PC-9 (cell line): ENCODE data around the gene SLX4IP. TPM values are rescaled to one million over a fixed set of nuclear protein-coding genes. Genes with fewer than 3 reads are reported as not detected.

Source experiments
- BruUV-seq: library from RNA; stranded (reverse); fragments of 400-500 nt; replicated peaks from 2 replicates; lab custom pipeline; 2021; lab: Mats Ljungman, UMichigan
- CTCF ChIA-PET: fragments of 300-600 bp; sonication (Branson Sonifier 250); formaldehyde crosslinking; loops from one replicate; lab custom pipeline; 2022; ENCODE audit warnings: antibody characterized with exemption; lab: Charles Lee
- POLR2A ChIA-PET: fragments of 300-600 bp; sonication (Branson Sonifier 250); formaldehyde crosslinking; loops from one replicate; lab custom pipeline; 2022; ENCODE audit warnings: antibody characterized with exemption; ENCODE audit not compliant: unreplicated experiment; lab: Charles Lee
- DNase-seq, 2 experiments: peaks; one replicate each; pipeline versions ENCODE4 v3.0.0 to v3.0.0-alpha.2; 2015 to 2022; ENCODE audit warnings: mixed read lengths in 1 of 2
- H2AFZ ChIP-seq: fragments of 200-600 bp; sonication (generic); 2 replicates; pipeline ENCODE4 v1.8.1; 2017; ENCODE audit warnings: antibody characterized with exemption
- H3F3A ChIP-seq: fragments of 200-600 bp; sonication (generic); 2 replicates; pipeline ENCODE4 v1.8.1; 2017; ENCODE audit warnings: antibody characterized with exemption, mild to moderate bottlenecking, low read depth; ENCODE audit not compliant: insufficient read depth
- H3K27ac ChIP-seq: fragments of 200-600 bp; sonication (generic); 2 replicates; pipeline ENCODE4 v1.6.1; 2016; ENCODE audit warnings: mixed run types
- H3K27me3 ChIP-seq: fragments of 200-600 bp; sonication (generic); 2 replicates; pipeline ENCODE4 v1.6.1; 2016; ENCODE audit warnings: low read depth, mixed run types; ENCODE audit not compliant: insufficient read depth
- H3K36me3 ChIP-seq: fragments of 200-600 bp; sonication (generic); 2 replicates; pipeline ENCODE4 v1.6.1; 2016; ENCODE audit warnings: low read depth, mixed run types
- H3K4me1 ChIP-seq: fragments of 200-600 bp; sonication (generic); replicated peaks from 2 replicates; pipeline ENCODE4 v1.6.1; 2016; ENCODE audit warnings: mixed run types; ENCODE audit not compliant: insufficient read depth
- H3K4me2 ChIP-seq: fragments of 200-600 bp; sonication (generic); 2 replicates; pipeline ENCODE4 v1.6.1; 2017; ENCODE audit warnings: mixed run types
- H3K4me3 ChIP-seq: fragments of 200-600 bp; sonication (generic); 2 replicates; pipeline ENCODE4 v1.6.1; 2016; ENCODE audit warnings: mixed run types
- H3K79me2 ChIP-seq: fragments of 200-600 bp; sonication (generic); 2 replicates; pipeline ENCODE4 v1.6.1; 2017; ENCODE audit warnings: low read depth, mixed run types
- H3K9me2 ChIP-seq: fragments of 200-600 bp; sonication (generic); 2 replicates; pipeline ENCODE4 v1.8.1; 2017; ENCODE audit warnings: mild to moderate bottlenecking; ENCODE audit not compliant: insufficient read depth
- H3K9me3 ChIP-seq: fragments of 200-600 bp; sonication (generic); 2 replicates; pipeline ENCODE4 v1.8.1; 2016; ENCODE audit warnings: low read depth; ENCODE audit not compliant: insufficient read depth
- H4K20me1 ChIP-seq: fragments of 200-600 bp; sonication (generic); 2 replicates; pipeline ENCODE4 v1.8.1; 2017; ENCODE audit not compliant: insufficient read depth
- CTCF ChIP-seq: fragments of 200-600 bp; sonication (generic); conservative IDR thresholded peaks from 2 replicates; pipeline ENCODE4 v1.6.1; 2017; ENCODE audit warnings: mixed run types, antibody characterized with exemption, mild to moderate bottlenecking, moderate library complexity
- EZH2 ChIP-seq: fragments of 200-600 bp; sonication (generic); IDR thresholded peaks from 2 replicates; pipeline ENCODE4 v1.8.0; 2017; ENCODE audit warnings: antibody characterized with exemption, low read depth
- intact Hi-C: fragments of 100-400 bp; cut with micrococcal nuclease; formaldehyde crosslinking; loops from one replicate; pipeline ENCODE4 v1.10.0; 2022; ENCODE audit not compliant: unreplicated experiment
- total RNA-seq: library from RNA; stranded (reverse); gene quantifications from 2 replicates; pipeline ENCODE4 v1.2.3, GENCODE V29; 2021

Gene SLX4IP
- total RNA-seq, 1 experiment from 2014 or later: 13.4 TPM

- Histone ChIP-seq H3K27me3 (no peaks in the 10 kb centered on the region), H3K9me3 (no peaks in the 10 kb centered on the region), H3K79me2 (peaks cover 83% of the 10 kb centered on the region), H3K27ac (no peak overlapping the region), H4K20me1 (peaks cover 4% of the 10 kb centered on the region; the same call in 1 of the 2 replicates), H3K4me1 (0 out of 2 replicates have a peak, but pooled peaks cover 5% of the 10 kb centered on the region), H3K4me3 (no peak overlapping the region), H3K36me3 (peaks cover 20% of the 10 kb centered on the region; the same call in 1 of the 2 replicates), H3K4me2 (no peak overlapping the region), H3K9me2 (no peaks in the 10 kb centered on the region), H2AFZ (no peak overlapping the region), H3F3A (no peaks in the 10 kb centered on the region; the same call in 1 of the 2 replicates)
- TF ChIP-seq CTCF (no peak), EZH2 (no peak)
- DNase-seq: no peak
- ChIA-PET CTCF (no interaction called here), POLR2A (no interaction called here)
- BruUV-seq: no TSS peak
- intact Hi-C loops: no loop called here
Measured at GRCh38 chr20:10668677-10669368, 233.7 kb downstream of the SLX4IP start.

GRCh38 chr20:10669843-10670446, 234.8 kb downstream of the SLX4IP start:
- Histone ChIP-seq H3K4me1 (0 out of 2 replicates have a peak, but pooled peaks cover 5% of the 10 kb centered on the region), H2AFZ (no peak overlapping the region), H4K20me1 (peaks cover 4% of the 10 kb centered on the region; the same call in 1 of the 2 replicates), H3K4me3 (no peak overlapping the region), H3K4me2 (peak overlapping the region; percentile 79), H3F3A (no peaks in the 10 kb centered on the region; the same call in 1 of the 2 replicates), H3K27me3 (no peaks in the 10 kb centered on the region), H3K27ac (no peak overlapping the region), H3K79me2 (peaks cover 76% of the 10 kb centered on the region), H3K9me2 (no peaks in the 10 kb centered on the region), H3K36me3 (peaks cover 14% of the 10 kb centered on the region; the same call in 1 of the 2 replicates), H3K9me3 (no peaks in the 10 kb centered on the region)
- ChIA-PET POLR2A (no interaction called here), CTCF (no interaction called here)
- TF ChIP-seq EZH2: no peak
- no peak for TF ChIP-seq CTCF
- intact Hi-C loops: loop anchor here (2.0 to 5.0 kb wide), 7 partner anchors 65 to 1053 kb away; no protein-coding TSS in a partner anchor
- no peak for DNase-seq
- BruUV-seq: no TSS peak

- CTCF ChIA-PET: interaction anchor here (0.6 to 1.4 kb wide), 7 partner anchors 34 to 597 kb away, joined by 3 to 9 read pairs (median 4); no protein-coding TSS in a partner anchor
- Histone ChIP-seq H3K9me3 (no peaks in the 10 kb centered on the region), H3K27ac (peak overlapping the region; percentile 50; the same call in 1 of the 2 replicates), H3K36me3 (peaks cover 14% of the 10 kb centered on the region; the same call in 1 of the 2 replicates), H3K4me1 (peaks cover 12% of the 10 kb centered on the region), H4K20me1 (peaks cover 4% of the 10 kb centered on the region; the same call in 1 of the 2 replicates), H3F3A (no peaks in the 10 kb centered on the region; the same call in 1 of the 2 replicates), H3K4me3 (peak overlapping the region; percentile 84; the same call in 1 of the 2 replicates), H3K79me2 (peaks cover 73% of the 10 kb centered on the region), H3K4me2 (peak overlapping the region; percentile 79), H3K9me2 (no peaks in the 10 kb centered on the region), H2AFZ (no peak overlapping the region), H3K27me3 (no peaks in the 10 kb centered on the region)
- TF ChIP-seq EZH2: no peak
- no peak for TF ChIP-seq CTCF
- BruUV-seq: TSS peak; percentile 6
- intact Hi-C loops: loop anchor here (1.0 to 5.0 kb wide), 10 partner anchors 66 to 1053 kb away; no protein-coding TSS in a partner anchor
- POLR2A ChIA-PET: interaction anchor here (0.5 to 1.9 kb wide), 6 partner anchors 71 to 597 kb away, joined by 3 to 8 read pairs (median 6); partner anchors contain the start of gene SLX4IP
- no peak for DNase-seq
Measured at GRCh38 chr20:10670501-10671220, 235.6 kb downstream of the SLX4IP start.
